Natural killer cell (primary cell): ENCODE results near the gene PRPS2. TPM values are rescaled to one million over a fixed set of nuclear protein-coding genes. Genes with fewer than 3 reads are reported as not detected.

Source experiments
- ATAC-seq, 3 donors: fragments of 150-1000 bp in 2 of 3; fragments of 200-7000 bp in 1 of 3; cut with Tn5 transposase; 1 replicate in 1 of 3; 2 replicates in 2 of 3; pipeline ENCODE4 v1.10.0; 2021; ENCODE audit warnings: mild to moderate bottlenecking in 2 of 3, moderate library complexity in 2 of 3
- DNase-seq, 2 donors: peaks; one replicate each; pipeline versions ENCODE4 v3.0.0 to v3.0.0-alpha.2; 2013 to 2021; ENCODE audit warnings: mixed read lengths in 1 of 2
- H3K27ac ChIP-seq: one replicate; pipeline ENCODE4 v1.5.1; 2013; ENCODE audit warnings: mild to moderate bottlenecking, low read length
- H3K27me3 ChIP-seq: one replicate; pipeline ENCODE4 v1.6.1; 2013; ENCODE audit warnings: low read length; ENCODE audit not compliant: control insufficient read depth, insufficient read depth
- H3K36me3 ChIP-seq: one replicate; pipeline ENCODE4 v1.6.1; 2013; ENCODE audit warnings: low read length; ENCODE audit not compliant: control insufficient read depth, insufficient read depth
- H3K4me1 ChIP-seq: one replicate; pipeline ENCODE4 v1.6.1; 2013; ENCODE audit warnings: low read length; ENCODE audit not compliant: control insufficient read depth, insufficient read depth
- H3K4me3 ChIP-seq: one replicate; pipeline ENCODE4 v1.5.1; 2013; ENCODE audit warnings: low read length
- H3K9me3 ChIP-seq: one replicate; pipeline ENCODE4 v1.6.1; 2013; ENCODE audit warnings: low read length; ENCODE audit not compliant: control insufficient read depth, insufficient read depth
- H3K27ac Mint-ChIP-seq, 2 donors: one replicate each; pipeline ENCODE4 v1.8.0; 2022; ENCODE audit warnings: mild to moderate bottlenecking in 2 of 2, mixed read lengths in 2 of 2, moderate library complexity in 1 of 2
- H3K27me3 Mint-ChIP-seq, 2 donors: one replicate each; pipeline ENCODE4 v1.8.0; 2022; ENCODE audit warnings: low read depth in 2 of 2, mixed read lengths in 2 of 2
- H3K36me3 Mint-ChIP-seq: one replicate; pipeline ENCODE4 v1.8.0; 2022; ENCODE audit warnings: mixed read lengths
- H3K4me1 Mint-ChIP-seq, 2 donors: one replicate each; pipeline ENCODE4 v1.8.0; 2022; ENCODE audit warnings: mixed read lengths in 2 of 2
- H3K4me3 Mint-ChIP-seq: one replicate; pipeline ENCODE4 v1.8.0; 2022; ENCODE audit warnings: mild to moderate bottlenecking, moderate library complexity, mixed read lengths
- H3K9me3 Mint-ChIP-seq, 2 donors: one replicate each; pipeline ENCODE4 v1.8.0; 2022; ENCODE audit warnings: mixed read lengths in 2 of 2
- WGBS: methylation state at CpG from one replicate; pipeline ENCODE4 v1.1.7; 2013; ENCODE audit warnings: missing lambda C conversion rate; ENCODE audit not compliant: insufficient coverage; 5-methylcytosine and 5-hydroxymethylcytosine counted together
- intact Hi-C: fragments of 100-400 bp; cut with micrococcal nuclease; formaldehyde crosslinking; loops from one replicate; pipeline ENCODE4 v1.14.2; 2022
- total RNA-seq, 4 donors: library from RNA; stranded (reverse); fragments of 120-200 nt in 1 of 4; gene quantifications; one replicate each; pipeline versions ENCODE4 v1.2.3 to v1.2.4, GENCODE V29; 2013 to 2022
- TF ChIP-seq, protein P1 (sequence below): fragments of 200-600 bp; IDR thresholded peaks from one replicate; pipeline ENCODE4 v1.8.0; 2022; ENCODE audit warnings: antibody characterized with exemption

The PRPS2 gene
- total RNA-seq, 3 donors from 2014 or later (not counting 1 experiment from before 2014, with no cell fraction given) = 18.9 to 20.4 (median 20.1) TPM

DNA sequence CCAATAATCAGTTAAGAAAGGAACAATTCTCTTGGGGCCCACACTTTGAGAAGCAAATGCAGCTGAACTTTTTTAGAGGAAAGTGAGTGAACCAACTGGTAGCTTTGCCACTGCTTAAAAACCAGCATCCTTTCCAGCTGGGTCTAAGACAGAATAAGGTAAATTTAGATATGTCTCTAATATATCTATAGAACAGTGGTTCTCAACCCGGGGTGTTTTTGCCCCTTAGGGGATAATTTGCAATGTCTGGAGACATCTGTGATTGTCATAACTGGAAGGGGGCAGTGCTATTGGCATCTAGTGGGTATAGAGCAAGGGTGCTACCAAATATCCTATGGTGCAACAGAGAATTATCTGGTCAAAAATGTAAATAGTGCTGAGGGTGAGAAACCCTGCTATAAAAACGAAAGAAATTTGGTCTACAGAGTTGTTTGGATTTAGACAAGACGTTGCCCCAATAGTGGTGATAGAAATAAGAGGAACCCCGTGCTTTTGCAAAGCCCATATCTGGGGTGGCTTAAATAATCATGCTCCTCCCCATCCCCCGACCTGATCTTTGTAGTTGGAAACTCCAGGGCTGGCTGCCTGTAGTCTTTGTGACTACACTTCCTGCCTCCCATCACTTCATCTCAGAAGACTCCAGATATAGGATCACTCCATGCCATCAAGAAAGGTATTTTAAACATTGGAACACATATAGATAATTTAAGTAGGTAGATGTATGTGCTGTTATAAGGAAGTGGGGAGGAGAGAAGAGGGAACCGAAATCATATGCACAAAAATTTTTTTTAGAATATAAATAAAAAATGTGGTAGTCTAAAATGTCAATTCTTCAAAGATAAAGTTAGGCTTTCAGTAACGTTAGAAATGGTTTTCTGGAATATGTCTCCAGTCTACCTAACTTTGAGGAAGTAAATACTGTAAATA, 75.5 kb downstream of the PRPS2 start, which contains the start of gene TLR7:
TLR7 (plus strand) TSS at position 622 of the 927 bp plus-strand sequence. CDS start 507 bp downstream, outside the sequence.
- intact Hi-C loops = no loop called here
- peaks cover 0 to 11% of the 10 kb centered on the region in 2 donors for H3K27me3 Mint-ChIP-seq
- peak within 1 kb of the TSS; percentile 20 for H3K27ac ChIP-seq
- no peaks in the 10 kb centered on the region for H3K27me3 ChIP-seq
- DNase-seq (no peak), ATAC-seq (no peak)
- H3K36me3 ChIP-seq = no peaks in the 10 kb centered on the region
- no peaks in the 10 kb centered on the region for H3K9me3 ChIP-seq
- 50% methylated on average over 3 of the region's 7 CpGs for WGBS
- no peak within 1 kb of the TSS for H3K4me3 Mint-ChIP-seq
- H3K36me3 Mint-ChIP-seq = no peaks in the 10 kb centered on the region
- H3K4me1 Mint-ChIP-seq = no peaks in the 10 kb centered on the region
- no peaks in the 10 kb centered on the region for H3K9me3 Mint-ChIP-seq
- peak within 1 kb of the TSS; percentile 23 for H3K4me3 ChIP-seq
- H3K27ac Mint-ChIP-seq = no peak within 1 kb of the TSS
- TF ChIP-seq, protein P1, sequence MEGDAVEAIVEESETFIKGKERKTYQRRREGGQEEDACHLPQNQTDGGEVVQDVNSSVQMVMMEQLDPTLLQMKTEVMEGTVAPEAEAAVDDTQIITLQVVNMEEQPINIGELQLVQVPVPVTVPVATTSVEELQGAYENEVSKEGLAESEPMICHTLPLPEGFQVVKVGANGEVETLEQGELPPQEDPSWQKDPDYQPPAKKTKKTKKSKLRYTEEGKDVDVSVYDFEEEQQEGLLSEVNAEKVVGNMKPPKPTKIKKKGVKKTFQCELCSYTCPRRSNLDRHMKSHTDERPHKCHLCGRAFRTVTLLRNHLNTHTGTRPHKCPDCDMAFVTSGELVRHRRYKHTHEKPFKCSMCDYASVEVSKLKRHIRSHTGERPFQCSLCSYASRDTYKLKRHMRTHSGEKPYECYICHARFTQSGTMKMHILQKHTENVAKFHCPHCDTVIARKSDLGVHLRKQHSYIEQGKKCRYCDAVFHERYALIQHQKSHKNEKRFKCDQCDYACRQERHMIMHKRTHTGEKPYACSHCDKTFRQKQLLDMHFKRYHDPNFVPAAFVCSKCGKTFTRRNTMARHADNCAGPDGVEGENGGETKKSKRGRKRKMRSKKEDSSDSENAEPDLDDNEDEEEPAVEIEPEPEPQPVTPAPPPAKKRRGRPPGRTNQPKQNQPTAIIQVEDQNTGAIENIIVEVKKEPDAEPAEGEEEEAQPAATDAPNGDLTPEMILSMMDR = no peak
- H3K4me1 ChIP-seq = no peaks in the 10 kb centered on the region

DNA sequence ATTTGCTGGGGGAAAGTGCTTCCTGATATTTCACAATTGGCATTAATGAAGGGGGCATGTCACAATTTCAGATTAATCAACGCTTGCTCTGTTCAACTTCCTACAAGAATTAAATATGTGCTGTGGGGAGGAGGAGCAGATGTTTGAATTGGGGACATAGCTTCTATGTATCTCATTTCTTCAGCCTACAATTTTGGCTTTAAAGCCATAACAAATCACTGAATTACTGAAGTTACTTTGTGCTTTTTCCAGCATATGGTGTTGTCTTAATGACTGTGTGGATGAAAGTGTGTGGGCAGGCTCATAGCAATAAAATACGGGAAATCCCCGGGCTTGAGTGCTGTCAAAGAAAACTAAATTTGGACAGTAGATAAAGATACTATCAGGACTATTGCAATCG, 76.5 kb downstream of the PRPS2 start:
- Histone ChIP-seq H3K4me3 (peak overlapping the region; percentile 23), H3K27me3 (no peaks in the 10 kb centered on the region), H3K9me3 (no peaks in the 10 kb centered on the region), H3K4me1 (no peaks in the 10 kb centered on the region), H3K27ac (peak overlapping the region; percentile 56), H3K36me3 (no peaks in the 10 kb centered on the region)
- intact Hi-C loops = no loop called here
- Mint-ChIP-seq H3K4me1 (no peaks in the 10 kb centered on the region), H3K36me3 (no peaks in the 10 kb centered on the region), H3K9me3 (no peaks in the 10 kb centered on the region), H3K27me3 (peaks cover 3 to 11% of the 10 kb centered on the region in 2 donors), H3K27ac (no peak overlapping the region), H3K4me3 (no peak overlapping the region)
- TF ChIP-seq, protein P1 = no peak
- 40% methylated on average over 3 of the region's 4 CpGs for WGBS
- no peak for DNase-seq
- ATAC-seq = no peak

DNA sequence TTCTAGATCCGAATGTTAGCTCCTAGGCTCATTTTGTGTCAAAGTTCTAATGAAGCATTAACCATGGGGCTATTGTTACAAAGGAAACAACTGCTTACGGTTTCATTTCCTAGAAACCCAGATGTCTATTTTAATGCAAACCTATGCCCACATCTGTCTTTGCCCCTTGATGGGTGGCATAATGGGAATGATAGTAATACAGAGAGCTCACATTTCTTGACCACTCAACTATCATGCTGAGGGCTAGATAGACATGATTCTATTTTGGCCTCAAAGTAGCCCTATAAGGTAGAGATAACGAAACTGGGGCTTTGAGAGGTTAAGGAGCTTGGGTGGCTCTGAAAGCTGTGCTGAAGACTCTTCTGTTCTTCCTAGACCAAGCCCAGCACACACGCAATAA, 77.5 kb downstream of the PRPS2 start:
- H3K4me1 Mint-ChIP-seq = no peaks in the 10 kb centered on the region
- H3K27ac Mint-ChIP-seq = no peak overlapping the region
- intact Hi-C loops = no loop called here
- Histone ChIP-seq H3K27me3 (no peaks in the 10 kb centered on the region), H3K9me3 (no peaks in the 10 kb centered on the region), H3K27ac (peak overlapping the region; percentile 3), H3K36me3 (no peaks in the 10 kb centered on the region), H3K4me1 (no peaks in the 10 kb centered on the region), H3K4me3 (no peak overlapping the region)
- ATAC-seq (no peak), DNase-seq (no peak)
- peaks cover 3 to 17% of the 10 kb centered on the region in 2 donors for H3K27me3 Mint-ChIP-seq
- no peaks in the 10 kb centered on the region for H3K9me3 Mint-ChIP-seq
- 33% methylated on average over 1 of the region's 4 CpGs for WGBS
- TF ChIP-seq, protein P1 = no peak
- H3K36me3 Mint-ChIP-seq = no peaks in the 10 kb centered on the region
- H3K4me3 Mint-ChIP-seq = no peak overlapping the region
